ENCODE measurements around the gene NMNAT1. TPM values are rescaled to one million over a fixed set of nuclear protein-coding genes. Genes with fewer than 3 reads are reported as not detected.

The NMNAT1 gene
- total RNA-seq, 5 donors from 2014 or later (not counting 1 experiment from before 2014, with no cell fraction given): 2.9 to 8.0 (median 7.1) TPM

DNA sequence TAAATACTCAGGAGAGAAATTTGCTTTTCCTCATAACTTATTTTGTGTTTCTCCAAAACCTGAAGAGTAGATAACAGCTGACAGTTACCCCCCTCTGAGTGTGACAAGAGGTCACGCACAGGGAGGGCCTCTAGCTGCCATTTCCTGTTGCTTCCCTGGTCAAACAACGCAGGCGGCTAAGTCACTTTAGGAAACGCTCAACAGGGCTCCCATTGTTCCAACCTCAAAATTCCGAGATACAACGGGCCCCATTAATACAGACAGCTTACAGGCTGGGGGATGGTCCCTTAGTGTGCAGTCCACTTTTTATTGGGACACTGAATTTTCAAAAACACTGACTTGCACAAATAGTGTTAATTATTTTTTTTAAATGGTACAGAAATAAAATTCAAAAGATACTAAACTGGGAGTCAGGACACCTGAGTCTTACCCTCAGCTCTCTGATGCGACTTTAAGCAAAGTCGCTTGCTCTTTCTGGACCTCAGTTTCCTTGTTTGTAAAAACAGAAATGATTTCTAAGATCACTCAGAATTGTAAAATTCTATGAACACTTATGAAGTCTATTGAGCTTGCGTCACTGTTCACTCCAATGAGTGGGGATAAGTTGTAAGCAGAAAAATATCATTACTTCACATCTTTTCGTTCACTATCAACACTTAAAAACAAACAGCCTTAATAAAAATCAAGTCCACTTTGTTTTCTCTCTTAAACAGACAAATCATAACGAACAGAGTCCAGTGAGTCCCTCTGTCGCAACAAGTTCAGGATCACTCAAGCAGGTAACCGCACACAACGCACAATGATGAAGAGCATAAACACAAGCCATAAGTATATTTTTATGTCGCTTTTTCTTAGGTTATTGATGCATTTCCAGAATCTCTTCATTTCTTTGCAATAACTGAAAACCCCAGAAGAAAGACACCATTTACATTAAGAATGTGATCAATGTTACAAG is 13.6 kb upstream of the NMNAT1 start:
- H3K9me3 ChIP-seq: no peaks in the 10 kb centered on the region
- WGBS (ENCODE audit: insufficient coverage): 98% methylated on average over 6 of the region's 15 CpGs
- Mint-ChIP-seq H3K36me3 (peaks cover 39% of the 10 kb centered on the region), H3K27ac (no peak overlapping the region), H3K9me3 (no peaks in the 10 kb centered on the region), H3K4me3 (no peak overlapping the region), H3K4me1 (no peaks in the 10 kb centered on the region), H3K27me3 (no peaks in the 10 kb centered on the region)
- no peaks in the 10 kb centered on the region for H3K4me1 ChIP-seq (ENCODE audit: control insufficient read depth in 1 of 2, extremely low read depth in 1 of 2, insufficient read depth in 2 of 2, low read length in 2 of 2)
- ATAC-seq (replicated peaks in 1 of 4) (no peak), DNase-seq (no peak)
- ChIA-PET POLR2A (interaction anchor here in 1 of 2 donors (0.6 kb wide), 1 partner anchor 800 kb away, joined by 3 read pairs; no protein-coding TSS in a partner anchor), CTCF (interaction anchor here in 1 of 2 donors (0.6 kb wide), 1 partner anchor 21 kb away, joined by 4 read pairs; no protein-coding TSS in a partner anchor)
- no peaks in the 10 kb centered on the region for H3K27me3 ChIP-seq (replicated peaks in 1 of 2; ENCODE audit: control insufficient read depth in 2 of 2, extremely low read depth in 1 of 2, insufficient read depth in 2 of 2, low read length in 1 of 2)
- H3K36me3 ChIP-seq (ENCODE audit: control insufficient read depth in 2 of 2, extremely low read depth in 1 of 2, insufficient read depth in 1 of 2, low read length in 1 of 2): peaks cover 0 to 44% of the 10 kb centered on the region in 2 donors
- H3K4me3 ChIP-seq (ENCODE audit: control insufficient read depth in 1 of 2, extremely low read depth in 1 of 2, low read length in 1 of 2): no peak overlapping the region
- H3K27ac ChIP-seq (ENCODE audit: low read length): no peak overlapping the region

DNA sequence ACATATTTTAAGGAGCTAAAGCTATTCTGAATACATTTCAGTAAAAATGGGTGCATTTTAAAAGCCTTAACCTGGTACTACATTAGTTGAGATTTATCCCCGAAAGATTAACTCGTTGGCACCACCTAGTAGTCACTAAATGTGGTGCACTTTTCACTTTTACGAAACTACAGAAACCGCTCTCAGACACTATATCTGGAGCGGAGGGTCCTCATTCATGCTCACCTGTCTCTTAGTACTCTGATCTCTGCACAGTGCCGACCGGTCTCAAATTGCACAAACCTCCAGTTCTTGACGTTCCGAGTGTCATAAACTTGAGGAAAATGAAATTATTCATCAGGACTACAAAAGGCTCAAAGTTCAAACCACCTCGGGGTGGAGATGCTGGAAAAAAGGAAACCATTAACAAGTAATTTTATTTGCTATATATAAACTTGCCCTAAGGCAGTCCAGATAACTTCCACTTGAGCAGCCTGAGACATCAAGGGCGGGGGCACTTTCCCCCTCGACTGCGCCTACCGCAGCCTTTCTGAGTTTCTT is 806 bp upstream of the NMNAT1 start:
- H3K27me3 Mint-ChIP-seq: no peaks in the 10 kb centered on the region
- ATAC-seq (replicated peaks in 1 of 4) (peak; percentile 17 to 52 (median 30)), DNase-seq (peak in 13 of 35 experiments; percentile 2 to 65 (median 8))
- H3K4me3 ChIP-seq (ENCODE audit: control insufficient read depth in 1 of 2, extremely low read depth in 1 of 2, low read length in 1 of 2): peak overlapping the region; percentile 62 to 84
- peak overlapping the region; percentile 80 for H3K27ac ChIP-seq (ENCODE audit: low read length)
- peak overlapping the region; percentile 96 to 97 (median 97) for H3K4me3 Mint-ChIP-seq
- H3K4me1 ChIP-seq (ENCODE audit: control insufficient read depth in 1 of 2, extremely low read depth in 1 of 2, insufficient read depth in 2 of 2, low read length in 2 of 2): peaks cover 6 to 29% of the 10 kb centered on the region in 2 experiments
- peaks cover 0 to 4% of the 10 kb centered on the region in 2 donors for H3K36me3 ChIP-seq (ENCODE audit: control insufficient read depth in 2 of 2, extremely low read depth in 1 of 2, insufficient read depth in 1 of 2, low read length in 1 of 2)
- H3K27ac Mint-ChIP-seq: peak overlapping the region; percentile 96 to 97
- CTCF ChIA-PET: interaction anchor here (0.6 to 1.2 kb wide), 6 partner anchors 32 to 462 kb away, joined by 3 to 6 read pairs (median 4); no protein-coding TSS in a partner anchor
- H3K4me1 Mint-ChIP-seq: peaks cover 21 to 35% (median 24%) of the 10 kb centered on the region in 3 donors
- H3K36me3 Mint-ChIP-seq: peaks cover 7% of the 10 kb centered on the region
- POLR2A ChIA-PET: interaction anchor here in 1 of 2 donors (0.6 kb wide), 1 partner anchor 26 kb away, joined by 9 read pairs; no protein-coding TSS in a partner anchor
- H3K9me3 Mint-ChIP-seq: no peaks in the 10 kb centered on the region
- no peaks in the 10 kb centered on the region for H3K27me3 ChIP-seq (replicated peaks in 1 of 2; ENCODE audit: control insufficient read depth in 2 of 2, extremely low read depth in 1 of 2, insufficient read depth in 2 of 2, low read length in 1 of 2)
- 0% methylated on average over 8 of the region's 14 CpGs for WGBS (ENCODE audit: insufficient coverage)
- no peaks in the 10 kb centered on the region for H3K9me3 ChIP-seq

DNA sequence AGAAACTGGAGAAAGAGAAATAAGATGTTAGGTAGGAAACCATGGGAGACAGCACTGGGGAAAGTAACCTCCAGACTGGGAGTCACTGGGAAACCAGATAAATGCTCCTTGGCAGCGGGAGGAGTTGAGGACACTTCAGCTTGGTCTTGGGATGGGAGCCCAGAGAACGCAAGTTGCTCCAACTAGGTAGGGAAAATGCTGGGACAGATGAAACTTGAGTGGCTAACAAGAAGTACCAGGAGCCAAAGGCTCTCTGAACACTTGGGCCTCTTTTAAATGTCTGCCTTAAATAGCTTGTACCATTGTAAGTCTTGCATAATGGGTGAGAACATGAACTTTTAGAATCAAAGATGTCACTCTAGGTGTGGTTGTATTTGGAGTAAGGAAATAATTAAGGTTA is 3.0 kb downstream of the NMNAT1 start:
- ChIA-PET POLR2A (no interaction called here), CTCF (interaction anchor here (0.7 to 1.7 kb wide), 2 partner anchors 36 to 104 kb away, joined by 3 to 4 read pairs; no protein-coding TSS in a partner anchor)
- Histone ChIP-seq H3K4me3 (ENCODE audit: control insufficient read depth in 1 of 2, extremely low read depth in 1 of 2, low read length in 1 of 2) (no peak overlapping the region), H3K27ac (ENCODE audit: low read length) (no peak overlapping the region), H3K9me3 (no peaks in the 10 kb centered on the region), H3K36me3 (ENCODE audit: control insufficient read depth in 2 of 2, extremely low read depth in 1 of 2, insufficient read depth in 1 of 2, low read length in 1 of 2) (no peaks in the 10 kb centered on the region), H3K27me3 (replicated peaks in 1 of 2; ENCODE audit: control insufficient read depth in 2 of 2, extremely low read depth in 1 of 2, insufficient read depth in 2 of 2, low read length in 1 of 2) (no peaks in the 10 kb centered on the region), H3K4me1 (ENCODE audit: control insufficient read depth in 1 of 2, extremely low read depth in 1 of 2, insufficient read depth in 2 of 2, low read length in 2 of 2) (peaks cover 6 to 38% of the 10 kb centered on the region in 2 experiments)
- H3K4me3 Mint-ChIP-seq: no peak overlapping the region
- no peak overlapping the region for H3K27ac Mint-ChIP-seq
- H3K36me3 Mint-ChIP-seq: no peaks in the 10 kb centered on the region
- H3K4me1 Mint-ChIP-seq: peaks cover 27 to 34% (median 33%) of the 10 kb centered on the region in 3 donors
- no peak for ATAC-seq (replicated peaks in 1 of 4)
- H3K9me3 Mint-ChIP-seq: no peaks in the 10 kb centered on the region
- H3K27me3 Mint-ChIP-seq: no peaks in the 10 kb centered on the region
- WGBS (ENCODE audit: insufficient coverage): 95% methylated on average over 2 of the region's 2 CpGs
- no peak for DNase-seq

DNA sequence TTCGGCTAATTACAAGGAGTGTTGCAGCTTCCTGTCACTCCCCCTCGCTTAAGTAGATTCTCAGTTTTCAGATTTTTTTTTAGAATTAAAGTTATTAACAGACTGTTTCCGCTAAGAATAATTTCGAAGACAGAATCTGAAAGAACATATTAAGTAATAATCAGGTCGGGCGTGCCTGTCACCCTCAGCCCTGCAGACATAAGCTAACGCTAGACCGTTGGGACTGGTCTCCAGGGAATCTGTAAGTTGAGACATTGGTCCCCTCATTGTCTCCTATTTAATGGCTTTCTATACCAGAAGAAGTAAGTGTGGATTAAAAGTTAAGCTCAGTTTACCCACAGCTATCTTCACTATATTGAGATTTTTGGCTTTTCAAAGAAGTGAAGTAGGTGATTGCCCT is 14.5 kb downstream of the NMNAT1 start:
- Histone ChIP-seq H3K36me3 (ENCODE audit: control insufficient read depth in 2 of 2, extremely low read depth in 1 of 2, insufficient read depth in 1 of 2, low read length in 1 of 2) (no peaks in the 10 kb centered on the region), H3K4me1 (ENCODE audit: control insufficient read depth in 1 of 2, extremely low read depth in 1 of 2, insufficient read depth in 2 of 2, low read length in 2 of 2) (no peaks in the 10 kb centered on the region), H3K4me3 (ENCODE audit: control insufficient read depth in 1 of 2, extremely low read depth in 1 of 2, low read length in 1 of 2) (no peak overlapping the region), H3K9me3 (no peaks in the 10 kb centered on the region), H3K27ac (ENCODE audit: low read length) (no peak overlapping the region), H3K27me3 (replicated peaks in 1 of 2; ENCODE audit: control insufficient read depth in 2 of 2, extremely low read depth in 1 of 2, insufficient read depth in 2 of 2, low read length in 1 of 2) (no peaks in the 10 kb centered on the region)
- ChIA-PET POLR2A (no interaction called here), CTCF (interaction anchor here in 1 of 2 donors (0.7 kb wide), 1 partner anchor 90 kb away, joined by 3 read pairs; no protein-coding TSS in a partner anchor)
- Mint-ChIP-seq H3K9me3 (no peaks in the 10 kb centered on the region), H3K27me3 (no peaks in the 10 kb centered on the region), H3K4me1 (no peaks in the 10 kb centered on the region), H3K36me3 (no peaks in the 10 kb centered on the region), H3K4me3 (no peak overlapping the region), H3K27ac (no peak overlapping the region)
- WGBS (ENCODE audit: insufficient coverage): 92% methylated on average over 4 of the region's 8 CpGs
- DNase-seq (no peak), ATAC-seq (replicated peaks in 1 of 4) (no peak)

DNA sequence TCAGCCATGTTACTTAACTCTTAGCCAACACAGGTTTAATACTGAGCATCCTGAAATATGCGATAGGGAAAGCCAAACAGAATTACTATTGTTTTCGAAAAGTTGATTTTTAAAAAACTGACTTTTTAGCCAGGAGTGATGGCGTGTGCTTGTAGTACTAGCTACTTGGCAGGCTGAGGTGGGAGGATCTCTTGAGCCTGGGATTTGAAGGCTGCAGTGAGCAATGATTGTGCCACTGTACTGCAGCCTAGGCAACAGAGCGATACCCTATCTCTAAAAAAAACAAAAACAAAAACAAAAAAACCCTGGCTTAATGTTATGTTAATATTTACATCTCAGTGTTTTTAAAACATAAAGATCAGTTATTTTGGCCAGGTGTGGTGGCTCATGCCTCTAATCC is 16.7 kb downstream of the NMNAT1 start:
- Histone ChIP-seq H3K27ac (ENCODE audit: low read length) (no peak overlapping the region), H3K36me3 (ENCODE audit: control insufficient read depth in 2 of 2, extremely low read depth in 1 of 2, insufficient read depth in 1 of 2, low read length in 1 of 2) (no peaks in the 10 kb centered on the region), H3K4me3 (ENCODE audit: control insufficient read depth in 1 of 2, extremely low read depth in 1 of 2, low read length in 1 of 2) (no peak overlapping the region), H3K4me1 (ENCODE audit: control insufficient read depth in 1 of 2, extremely low read depth in 1 of 2, insufficient read depth in 2 of 2, low read length in 2 of 2) (no peaks in the 10 kb centered on the region), H3K27me3 (replicated peaks in 1 of 2; ENCODE audit: control insufficient read depth in 2 of 2, extremely low read depth in 1 of 2, insufficient read depth in 2 of 2, low read length in 1 of 2) (no peaks in the 10 kb centered on the region), H3K9me3 (no peaks in the 10 kb centered on the region)
- Mint-ChIP-seq H3K4me3 (no peak overlapping the region), H3K9me3 (no peaks in the 10 kb centered on the region), H3K27ac (no peak overlapping the region), H3K36me3 (no peaks in the 10 kb centered on the region), H3K4me1 (no peaks in the 10 kb centered on the region), H3K27me3 (no peaks in the 10 kb centered on the region)
- ATAC-seq (replicated peaks in 1 of 4) (no peak), DNase-seq (no peak)
- 100% methylated on average over 1 of the region's 4 CpGs for WGBS (ENCODE audit: insufficient coverage)
- ChIA-PET POLR2A (no interaction called here), CTCF (no interaction called here)
